ENCODE measurements around the gene TMEM127.
"Not testable (repeated sequence)": the region's sequence is repeated elsewhere in the genome, so short reads cannot be mapped to it uniquely, and the experiment has no call there.

Gene TMEM127

GRCh38 chr2:96264086-96264485 is 1.7 kb downstream of the TMEM127 start:
- no peak for DNase-seq (ENCODE audit: low spot score)

GRCh38 chr2:96262306-96262705 is 3.5 kb downstream of the TMEM127 start:
- DNase-seq (ENCODE audit: low spot score), result no peak

- peak; percentile 74 for DNase-seq (ENCODE audit: low spot score)
These were observed 4.3 kb downstream of the TMEM127 start for GRCh38 chr2:96261328-96262003.

- peak; percentile 95 for DNase-seq (ENCODE audit: low spot score)
These were observed 5.2 kb downstream of the TMEM127 start for GRCh38 chr2:96260387-96261260.

- DNase-seq (ENCODE audit: low spot score), result no peak
These were observed 6.3 kb downstream of the TMEM127 start for GRCh38 chr2:96259497-96259921.

- DNase-seq (ENCODE audit: low spot score), result no peak
These were observed 7.4 kb downstream of the TMEM127 start for GRCh38 chr2:96258166-96259022.

GRCh38 chr2:96257744-96258143 is 8.1 kb downstream of the TMEM127 start:
- not testable (repeated sequence) for DNase-seq (ENCODE audit: low spot score)

GRCh38 chr2:96256611-96257113 is 9.1 kb downstream of the TMEM127 start:
- DNase-seq (ENCODE audit: low spot score), result no peak

- no peak for DNase-seq (ENCODE audit: low spot score)
These were observed 11.2 kb downstream of the TMEM127 start for GRCh38 chr2:96254571-96254970.

- DNase-seq (ENCODE audit: low spot score), result no peak
These were observed 12.8 kb downstream of the TMEM127 start for GRCh38 chr2:96253006-96253405.

- DNase-seq (ENCODE audit: low spot score), result no peak
These were observed 13.3 kb downstream of the TMEM127 start for GRCh38 chr2:96252526-96252925.

GRCh38 chr2:96251721-96252292 is 14.0 kb downstream of the TMEM127 start:
- DNase-seq (ENCODE audit: low spot score), result no peak

- no peak for DNase-seq (ENCODE audit: low spot score)
These were observed 15.6 kb downstream of the TMEM127 start for GRCh38 chr2:96250188-96250587.

GRCh38 chr2:96249654-96250053 is 16.1 kb downstream of the TMEM127 start:
- DNase-seq (ENCODE audit: low spot score), result no peak

- no peak for DNase-seq (ENCODE audit: low spot score)
These were observed 17.2 kb downstream of the TMEM127 start for GRCh38 chr2:96248624-96249023.

GRCh38 chr2:96247896-96248295 is 17.9 kb downstream of the TMEM127 start:
- no peak for DNase-seq (ENCODE audit: low spot score)

GRCh38 chr2:96247009-96247408 is 18.8 kb downstream of the TMEM127 start:
- no peak for DNase-seq (ENCODE audit: low spot score)

GRCh38 chr2:96245609-96246390 is 20.0 kb downstream of the TMEM127 start:
- DNase-seq (ENCODE audit: low spot score), result no peak

- DNase-seq (ENCODE audit: low spot score), result no peak
These were observed 22.0 kb downstream of the TMEM127 start for GRCh38 chr2:96243843-96244242.

- DNase-seq (ENCODE audit: low spot score), result no peak
These were observed 23.7 kb downstream of the TMEM127 start for GRCh38 chr2:96241900-96242611.
